HepG2 (cell line): ENCODE measurements around the gene IDUA. TPM values are rescaled to one million over a fixed set of nuclear protein-coding genes. Genes with fewer than 3 reads are reported as not detected.
A peak's percentile ranks its signal among the peaks of the same experiment; 100 is the strongest.

Source experiments
- AGO1 ChIP-seq: fragments of 200-400 bp; formaldehyde crosslinking; IDR thresholded peaks from 2 replicates; pipeline ENCODE4 v1.6.1; 2017; ENCODE audit warnings: mild to moderate bottlenecking, low read depth, low read length, moderate library complexity; ENCODE audit not compliant: poor library complexity, severe bottlenecking
- FIP1L1 ChIP-seq: fragments of 200-400 bp; formaldehyde crosslinking; IDR thresholded peaks from 2 replicates; pipeline ENCODE4 v1.6.1; 2018; ENCODE audit warnings: low read depth, mild to moderate bottlenecking, low read length, moderate library complexity, borderline replicate concordance; ENCODE audit not compliant: insufficient read depth
- GABPB1 ChIP-seq: IDR thresholded peaks from 2 replicates; pipeline ENCODE4 v1.6.1; 2016; ENCODE audit warnings: mild to moderate bottlenecking, missing genetic modification reagents, moderate library complexity, missing compliant biosample characterization
- MBD4 ChIP-seq: IDR thresholded peaks from 2 replicates; pipeline ENCODE4 v1.6.1; 2012; ENCODE audit warnings: low read length, inconsistent platforms, borderline replicate concordance
- SNRNP70 ChIP-seq: fragments of 200-400 bp; formaldehyde crosslinking; IDR thresholded peaks from 2 replicates; pipeline ENCODE4 v1.6.1; 2017; ENCODE audit warnings: mild to moderate bottlenecking, low read depth, low read length, moderate library complexity
- SPEN ChIP-seq: sonication (generic); formaldehyde crosslinking; IDR thresholded peaks from 2 replicates; pipeline ENCODE4 v1.5.1; 2020; ENCODE audit warnings: low read depth, mild to moderate bottlenecking, missing genetic modification reagents
- ZC3H13 ChIP-seq: sonication (generic); formaldehyde crosslinking; IDR thresholded peaks from 2 replicates; pipeline ENCODE4 v1.8.1; 2023; ENCODE audit warnings: mild to moderate bottlenecking, missing genetic modification reagents, moderate library complexity
- ZNF556 ChIP-seq: sonication (generic); formaldehyde crosslinking; IDR thresholded peaks from 2 replicates; pipeline ENCODE4 v1.4.0; 2020; ENCODE audit warnings: mild to moderate bottlenecking, missing genetic modification reagents, borderline replicate concordance
- ZNF816 ChIP-seq: sonication (generic); formaldehyde crosslinking; IDR thresholded peaks from 2 replicates; pipeline ENCODE4 v1.8.0; 2022; ENCODE audit warnings: missing genetic modification reagents, mild to moderate bottlenecking, borderline replicate concordance
- polyA plus RNA-seq, 8 experiments: library from polyadenylated mRNA; depleted of rRNA in 3 of 8; stranded (reverse) in 7 of 8; unstranded in 1 of 8; fragments of >200 nt; fragmentation: Illumina TruSeq in 4 of 8; extraction: Trizol in 4 of 8; gene quantifications; 2 replicates each; pipeline versions ENCODE4 v1.2.1 to v1.2.3, GENCODE V29; 2011 to 2016; ENCODE audit warnings: low read depth in 4 of 8, missing spikeins in 1 of 8, mixed read lengths in 1 of 8; ENCODE audit not compliant: insufficient read depth in 1 of 8
- total RNA-seq, 5 experiments: library from RNA; depleted of rRNA; stranded (reverse); fragments of >200 nt; fragmentation: Illumina TruSeq; extraction: Trizol; gene quantifications; 2 replicates each; pipeline ENCODE4 v1.2.3, GENCODE V29; 2016; ENCODE audit warnings: low read depth in 1 of 5
- TF ChIP-seq, protein P1 (sequence below): sonication (generic); formaldehyde crosslinking; IDR thresholded peaks from 2 replicates; pipeline ENCODE4 v1.5.1; 2020; ENCODE audit warnings: missing genetic modification reagents, mild to moderate bottlenecking, borderline replicate concordance
- TF ChIP-seq, protein P2 (sequence below): sonication (generic); formaldehyde crosslinking; IDR thresholded peaks from 2 replicates; pipeline ENCODE4 v1.8.0; 2022; ENCODE audit warnings: mild to moderate bottlenecking, missing genetic modification reagents, borderline replicate concordance
- TF ChIP-seq, protein P3 (sequence below): sonication (generic); formaldehyde crosslinking; IDR thresholded peaks from 2 replicates; pipeline ENCODE4 v1.4.0; 2020; ENCODE audit warnings: missing genetic modification reagents, borderline replicate concordance
- TF ChIP-seq, protein P4 (sequence below): fragments of 450-650 bp; IDR thresholded peaks from 2 replicates; pipeline ENCODE4 v1.6.1; 2017; ENCODE audit warnings: mild to moderate bottlenecking
- TF ChIP-seq, protein P5 (sequence below): sonication (generic); formaldehyde crosslinking; IDR thresholded peaks from 2 replicates; pipeline ENCODE4 v1.4.0; 2020; ENCODE audit warnings: missing genetic modification reagents, mild to moderate bottlenecking, borderline replicate concordance

Gene IDUA
- total and polyA plus RNA-seq, 2 of the 13 experiments (the other 11 are each of a cell fraction or from before 2014, with no cell fraction given) = 0.77 to 1.0 TPM

DNA sequence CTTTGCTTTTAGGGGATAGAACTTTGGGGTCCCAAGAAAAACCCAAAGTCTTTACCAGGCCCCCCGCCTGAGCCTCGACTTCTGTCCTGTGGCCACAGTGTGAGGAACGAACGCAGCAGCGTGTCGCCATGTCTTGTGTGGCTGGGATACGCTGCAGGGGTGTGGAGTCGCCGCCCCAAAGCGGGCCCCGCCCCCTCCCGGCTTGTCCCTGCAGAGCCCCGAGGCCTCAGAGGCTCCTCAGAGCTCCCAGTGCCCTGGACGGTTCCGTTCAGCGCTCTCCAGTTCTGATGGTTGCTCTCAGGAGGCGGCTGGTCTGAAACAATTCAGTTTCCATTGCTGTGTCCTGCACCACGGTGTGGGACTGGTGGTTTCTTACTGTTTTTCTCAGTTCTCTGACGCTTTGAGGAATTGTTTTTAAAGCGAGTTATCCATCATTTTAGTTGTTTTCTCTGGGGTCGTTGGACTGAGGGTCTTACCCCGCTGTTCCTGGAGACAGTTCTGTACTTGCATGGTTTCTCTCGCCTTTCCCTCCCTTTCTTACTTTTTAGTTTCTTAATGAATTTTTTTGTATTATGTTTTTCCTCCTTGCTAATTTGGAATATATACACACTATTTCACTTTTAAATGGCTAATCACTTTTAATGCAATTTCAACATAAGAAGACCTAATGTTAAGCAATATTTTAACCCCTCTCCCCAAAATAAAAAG lies 1.6 kb upstream of the IDUA start (continued):
- TF ChIP-seq, protein P1, sequence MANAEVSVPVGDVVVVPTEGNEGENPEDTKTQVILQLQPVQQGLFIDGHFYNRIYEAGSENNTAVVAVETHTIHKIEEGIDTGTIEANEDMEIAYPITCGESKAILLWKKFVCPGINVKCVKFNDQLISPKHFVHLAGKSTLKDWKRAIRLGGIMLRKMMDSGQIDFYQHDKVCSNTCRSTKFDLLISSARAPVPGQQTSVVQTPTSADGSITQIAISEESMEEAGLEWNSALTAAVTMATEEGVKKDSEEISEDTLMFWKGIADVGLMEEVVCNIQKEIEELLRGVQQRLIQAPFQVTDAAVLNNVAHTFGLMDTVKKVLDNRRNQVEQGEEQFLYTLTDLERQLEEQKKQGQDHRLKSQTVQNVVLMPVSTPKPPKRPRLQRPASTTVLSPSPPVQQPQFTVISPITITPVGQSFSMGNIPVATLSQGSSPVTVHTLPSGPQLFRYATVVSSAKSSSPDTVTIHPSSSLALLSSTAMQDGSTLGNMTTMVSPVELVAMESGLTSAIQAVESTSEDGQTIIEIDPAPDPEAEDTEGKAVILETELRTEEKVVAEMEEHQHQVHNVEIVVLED (CRISPR knock-in tag) = no peak
- TF ChIP-seq, protein P2, sequence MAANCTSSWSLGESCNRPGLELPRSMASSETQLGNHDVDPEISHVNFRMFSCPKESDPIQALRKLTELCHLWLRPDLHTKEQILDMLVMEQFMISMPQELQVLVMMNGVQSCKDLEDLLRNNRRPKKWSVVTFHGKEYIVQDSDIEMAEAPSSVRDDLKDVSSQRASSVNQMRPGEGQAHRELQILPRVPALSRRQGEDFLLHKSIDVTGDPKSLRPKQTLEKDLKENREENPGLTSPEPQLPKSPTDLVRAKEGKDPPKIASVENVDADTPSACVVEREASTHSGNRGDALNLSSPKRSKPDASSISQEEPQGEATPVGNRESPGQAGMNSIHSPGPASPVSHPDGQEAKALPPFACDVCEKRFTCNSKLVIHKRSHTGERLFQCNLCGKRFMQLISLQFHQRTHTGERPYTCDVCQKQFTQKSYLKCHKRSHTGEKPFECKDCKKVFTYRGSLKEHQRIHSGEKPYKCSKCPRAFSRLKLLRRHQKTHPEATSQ = 0 out of 2 replicates have a peak, but pooled peaks have one; percentile 43
- TF ChIP-seq MBD4 = no peak
- TF ChIP-seq, protein P3, sequence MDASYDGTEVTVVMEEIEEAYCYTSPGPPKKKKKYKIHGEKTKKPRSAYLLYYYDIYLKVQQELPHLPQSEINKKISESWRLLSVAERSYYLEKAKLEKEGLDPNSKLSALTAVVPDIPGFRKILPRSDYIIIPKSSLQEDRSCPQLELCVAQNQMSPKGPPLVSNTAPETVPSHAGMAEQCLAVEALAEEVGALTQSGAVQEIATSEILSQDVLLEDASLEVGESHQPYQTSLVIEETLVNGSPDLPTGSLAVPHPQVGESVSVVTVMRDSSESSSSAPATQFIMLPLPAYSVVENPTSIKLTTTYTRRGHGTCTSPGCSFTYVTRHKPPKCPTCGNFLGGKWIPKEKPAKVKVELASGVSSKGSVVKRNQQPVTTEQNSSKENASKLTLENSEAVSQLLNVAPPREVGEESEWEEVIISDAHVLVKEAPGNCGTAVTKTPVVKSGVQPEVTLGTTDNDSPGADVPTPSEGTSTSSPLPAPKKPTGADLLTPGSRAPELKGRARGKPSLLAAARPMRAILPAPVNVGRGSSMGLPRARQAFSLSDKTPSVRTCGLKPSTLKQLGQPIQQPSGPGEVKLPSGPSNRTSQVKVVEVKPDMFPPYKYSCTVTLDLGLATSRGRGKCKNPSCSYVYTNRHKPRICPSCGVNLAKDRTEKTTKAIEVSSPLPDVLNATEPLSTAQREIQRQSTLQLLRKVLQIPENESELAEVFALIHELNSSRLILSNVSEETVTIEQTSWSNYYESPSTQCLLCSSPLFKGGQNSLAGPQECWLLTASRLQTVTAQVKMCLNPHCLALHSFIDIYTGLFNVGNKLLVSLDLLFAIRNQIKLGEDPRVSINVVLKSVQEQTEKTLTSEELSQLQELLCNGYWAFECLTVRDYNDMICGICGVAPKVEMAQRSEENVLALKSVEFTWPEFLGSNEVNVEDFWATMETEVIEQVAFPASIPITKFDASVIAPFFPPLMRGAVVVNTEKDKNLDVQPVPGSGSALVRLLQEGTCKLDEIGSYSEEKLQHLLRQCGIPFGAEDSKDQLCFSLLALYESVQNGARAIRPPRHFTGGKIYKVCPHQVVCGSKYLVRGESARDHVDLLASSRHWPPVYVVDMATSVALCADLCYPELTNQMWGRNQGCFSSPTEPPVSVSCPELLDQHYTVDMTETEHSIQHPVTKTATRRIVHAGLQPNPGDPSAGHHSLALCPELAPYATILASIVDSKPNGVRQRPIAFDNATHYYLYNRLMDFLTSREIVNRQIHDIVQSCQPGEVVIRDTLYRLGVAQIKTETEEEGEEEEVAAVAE (CRISPR knock-in tag) = no peak
- TF ChIP-seq SNRNP70 = no peak
- no peak for TF ChIP-seq ZNF556 (CRISPR knock-in tag)
- no peak for TF ChIP-seq ZNF816
- TF ChIP-seq, protein P4, sequence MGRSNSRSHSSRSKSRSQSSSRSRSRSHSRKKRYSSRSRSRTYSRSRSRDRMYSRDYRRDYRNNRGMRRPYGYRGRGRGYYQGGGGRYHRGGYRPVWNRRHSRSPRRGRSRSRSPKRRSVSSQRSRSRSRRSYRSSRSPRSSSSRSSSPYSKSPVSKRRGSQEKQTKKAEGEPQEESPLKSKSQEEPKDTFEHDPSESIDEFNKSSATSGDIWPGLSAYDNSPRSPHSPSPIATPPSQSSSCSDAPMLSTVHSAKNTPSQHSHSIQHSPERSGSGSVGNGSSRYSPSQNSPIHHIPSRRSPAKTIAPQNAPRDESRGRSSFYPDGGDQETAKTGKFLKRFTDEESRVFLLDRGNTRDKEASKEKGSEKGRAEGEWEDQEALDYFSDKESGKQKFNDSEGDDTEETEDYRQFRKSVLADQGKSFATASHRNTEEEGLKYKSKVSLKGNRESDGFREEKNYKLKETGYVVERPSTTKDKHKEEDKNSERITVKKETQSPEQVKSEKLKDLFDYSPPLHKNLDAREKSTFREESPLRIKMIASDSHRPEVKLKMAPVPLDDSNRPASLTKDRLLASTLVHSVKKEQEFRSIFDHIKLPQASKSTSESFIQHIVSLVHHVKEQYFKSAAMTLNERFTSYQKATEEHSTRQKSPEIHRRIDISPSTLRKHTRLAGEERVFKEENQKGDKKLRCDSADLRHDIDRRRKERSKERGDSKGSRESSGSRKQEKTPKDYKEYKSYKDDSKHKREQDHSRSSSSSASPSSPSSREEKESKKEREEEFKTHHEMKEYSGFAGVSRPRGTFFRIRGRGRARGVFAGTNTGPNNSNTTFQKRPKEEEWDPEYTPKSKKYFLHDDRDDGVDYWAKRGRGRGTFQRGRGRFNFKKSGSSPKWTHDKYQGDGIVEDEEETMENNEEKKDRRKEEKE = no peak
- TF ChIP-seq ZC3H13 (CRISPR knock-in tag) = peak; percentile 21; the same call in 1 of the 2 replicates
- TF ChIP-seq, protein P5, sequence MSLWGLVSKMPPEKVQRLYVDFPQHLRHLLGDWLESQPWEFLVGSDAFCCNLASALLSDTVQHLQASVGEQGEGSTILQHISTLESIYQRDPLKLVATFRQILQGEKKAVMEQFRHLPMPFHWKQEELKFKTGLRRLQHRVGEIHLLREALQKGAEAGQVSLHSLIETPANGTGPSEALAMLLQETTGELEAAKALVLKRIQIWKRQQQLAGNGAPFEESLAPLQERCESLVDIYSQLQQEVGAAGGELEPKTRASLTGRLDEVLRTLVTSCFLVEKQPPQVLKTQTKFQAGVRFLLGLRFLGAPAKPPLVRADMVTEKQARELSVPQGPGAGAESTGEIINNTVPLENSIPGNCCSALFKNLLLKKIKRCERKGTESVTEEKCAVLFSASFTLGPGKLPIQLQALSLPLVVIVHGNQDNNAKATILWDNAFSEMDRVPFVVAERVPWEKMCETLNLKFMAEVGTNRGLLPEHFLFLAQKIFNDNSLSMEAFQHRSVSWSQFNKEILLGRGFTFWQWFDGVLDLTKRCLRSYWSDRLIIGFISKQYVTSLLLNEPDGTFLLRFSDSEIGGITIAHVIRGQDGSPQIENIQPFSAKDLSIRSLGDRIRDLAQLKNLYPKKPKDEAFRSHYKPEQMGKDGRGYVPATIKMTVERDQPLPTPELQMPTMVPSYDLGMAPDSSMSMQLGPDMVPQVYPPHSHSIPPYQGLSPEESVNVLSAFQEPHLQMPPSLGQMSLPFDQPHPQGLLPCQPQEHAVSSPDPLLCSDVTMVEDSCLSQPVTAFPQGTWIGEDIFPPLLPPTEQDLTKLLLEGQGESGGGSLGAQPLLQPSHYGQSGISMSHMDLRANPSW (CRISPR knock-in tag) = no peak
- TF ChIP-seq GABPB1 = peak; percentile 49; the same call in 1 of the 2 replicates
- TF ChIP-seq FIP1L1 = no peak
- TF ChIP-seq SPEN (CRISPR knock-in tag) = peak; percentile 52; the same call in 1 of the 2 replicates
- TF ChIP-seq AGO1 = peak; percentile 99
